Tongue (tissue), 2 donors: ENCODE data around the gene CERS3. TPM values are rescaled to one million over a fixed set of nuclear protein-coding genes. Genes with fewer than 3 reads are reported as not detected.

Source experiments
- DNase-seq: peaks from one replicate; pipeline ENCODE4 v3.0.0-alpha.2; 2015
- total RNA-seq: library from RNA; depleted of rRNA; stranded (reverse); fragments of >200 nt; gene quantifications from one replicate; pipeline ENCODE4 v1.2.3, GENCODE V29; 2014

The CERS3 gene
- 8.9 TPM for total RNA-seq

DNA sequence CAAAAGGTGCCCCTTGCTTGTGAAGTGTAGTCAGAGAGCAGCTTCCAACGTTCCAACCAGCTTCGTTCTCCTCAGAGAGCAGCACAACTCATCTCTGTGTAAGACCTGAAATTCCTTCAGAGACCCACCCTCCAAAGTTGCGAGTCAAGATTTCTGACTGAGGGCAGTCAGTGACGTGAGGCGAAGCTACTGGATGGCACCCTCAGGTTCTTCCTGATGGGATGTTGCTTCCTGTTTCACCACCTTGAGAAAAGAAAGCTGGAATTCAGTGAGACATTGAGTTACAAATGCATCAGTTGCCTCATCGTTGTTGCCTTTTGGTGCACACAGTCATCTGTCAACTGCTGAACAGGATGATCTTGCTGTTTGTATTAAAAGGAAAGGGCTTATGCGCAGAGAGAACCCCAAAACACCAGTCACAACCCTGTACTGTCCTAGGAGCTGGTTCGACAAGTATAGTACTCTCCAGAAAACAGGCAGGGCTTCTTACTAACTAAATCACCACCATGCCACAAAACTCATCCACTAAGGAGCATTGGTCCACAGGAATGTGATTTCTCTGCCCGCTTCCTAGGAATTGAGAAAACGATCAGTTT, at the start of gene CERS3:
CERS3 (minus strand) TSS at position 118 of the 596 bp plus-strand sequence. CDS start 27,101 bp downstream, outside the sequence.
- DNase-seq: no peak

DNA sequence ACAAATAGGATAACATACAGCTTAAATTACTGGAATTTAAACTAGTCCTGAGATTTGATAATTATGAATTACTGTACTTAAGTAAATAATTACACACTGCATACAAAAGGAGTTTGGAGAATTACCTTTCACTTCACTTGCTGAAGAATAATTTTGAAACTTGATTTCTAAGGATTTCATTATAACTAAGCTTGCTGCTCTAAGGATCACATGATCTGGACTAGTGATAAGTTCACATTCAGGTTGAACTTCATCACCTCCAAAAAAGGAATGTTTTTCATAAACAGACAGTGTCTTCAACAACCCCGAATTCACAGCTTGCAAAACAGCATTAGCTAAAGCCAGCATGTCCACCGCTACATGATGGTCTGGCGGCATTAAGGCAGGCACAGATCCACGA, 44.8 kb upstream of the CERS3 start:
- no peak for DNase-seq

DNA sequence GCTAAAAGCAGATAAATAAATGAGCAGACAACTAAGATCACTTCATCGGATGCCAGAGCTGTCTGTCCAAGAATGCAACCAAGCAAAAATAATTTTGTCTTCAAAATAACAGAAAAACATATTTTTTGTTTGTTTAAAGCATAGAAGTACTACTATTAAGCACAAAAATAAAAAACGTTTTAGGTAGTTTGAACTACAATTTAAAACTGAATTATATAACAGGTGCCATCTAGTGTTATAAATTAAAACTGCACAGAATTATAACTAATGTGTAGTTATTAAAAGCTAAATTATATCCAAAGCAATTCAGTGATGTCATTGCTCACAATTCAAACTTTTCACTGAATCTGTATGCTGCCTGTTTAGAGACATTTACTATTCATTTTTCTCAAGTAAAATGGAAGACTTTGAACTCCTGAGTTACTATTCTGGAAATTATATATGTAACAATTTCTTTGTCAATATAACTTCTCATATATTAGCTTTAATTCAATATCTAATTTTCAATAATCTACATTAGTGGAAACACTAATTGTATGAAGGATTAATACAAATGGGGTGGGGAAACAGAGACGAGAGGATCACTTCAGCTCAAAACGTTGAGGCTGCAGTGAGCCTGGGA, 43.7 kb upstream of the CERS3 start:
- peak; percentile 69 for DNase-seq

DNA sequence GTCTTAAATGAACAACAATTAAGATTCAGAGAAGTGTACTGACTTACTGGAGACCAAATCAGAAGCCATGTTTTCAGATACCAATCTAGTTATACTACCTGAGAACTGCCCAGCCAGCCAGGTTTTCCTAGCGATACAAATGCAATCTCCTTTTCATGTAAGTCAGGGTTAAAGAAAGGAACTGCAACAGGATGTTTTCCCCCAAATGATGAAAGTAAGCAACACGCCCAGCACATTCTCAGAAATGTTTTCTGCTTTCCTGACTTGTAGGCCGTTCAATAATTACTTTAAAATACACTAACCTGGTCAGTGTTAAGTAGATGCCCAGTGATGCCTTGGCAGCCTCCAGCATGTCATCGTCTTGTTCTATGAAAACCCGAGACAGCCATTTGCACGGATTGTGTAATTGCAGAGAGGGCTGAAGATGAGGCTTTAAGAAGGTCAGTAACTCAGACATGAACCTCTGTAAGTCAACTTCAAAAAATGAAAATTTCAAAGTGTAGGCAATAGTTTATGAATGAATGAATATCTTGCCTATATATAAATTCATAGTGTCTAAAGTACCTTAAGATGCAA, 42.9 kb upstream of the CERS3 start:
- no peak for DNase-seq

DNA sequence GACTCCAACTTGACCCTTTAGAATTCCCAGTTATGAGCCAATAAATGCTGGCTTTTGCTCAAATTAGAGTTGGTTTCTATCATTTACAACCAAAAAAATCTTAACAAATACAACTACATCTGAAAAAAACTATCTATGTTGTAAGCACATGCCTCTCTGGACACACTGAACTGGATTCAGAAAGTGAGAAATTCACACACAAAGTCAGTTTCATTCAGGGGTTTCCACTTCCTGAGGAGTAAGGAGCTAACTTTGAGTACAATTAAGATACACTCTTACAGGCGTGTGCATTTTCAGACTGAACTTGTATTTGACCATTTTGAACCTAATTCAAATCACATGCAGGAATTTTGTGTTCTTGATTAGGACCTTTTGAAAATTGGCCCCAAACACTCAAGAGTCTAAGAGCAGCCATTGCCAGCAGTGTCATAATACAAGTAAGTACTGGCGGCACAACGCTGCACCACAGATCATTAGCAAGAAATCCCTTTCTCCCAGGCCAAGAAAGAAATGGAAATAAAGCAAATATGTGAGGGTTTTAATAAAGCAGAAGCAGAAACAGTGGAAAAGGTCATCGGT, 42.1 kb upstream of the CERS3 start:
- DNase-seq: no peak

DNA sequence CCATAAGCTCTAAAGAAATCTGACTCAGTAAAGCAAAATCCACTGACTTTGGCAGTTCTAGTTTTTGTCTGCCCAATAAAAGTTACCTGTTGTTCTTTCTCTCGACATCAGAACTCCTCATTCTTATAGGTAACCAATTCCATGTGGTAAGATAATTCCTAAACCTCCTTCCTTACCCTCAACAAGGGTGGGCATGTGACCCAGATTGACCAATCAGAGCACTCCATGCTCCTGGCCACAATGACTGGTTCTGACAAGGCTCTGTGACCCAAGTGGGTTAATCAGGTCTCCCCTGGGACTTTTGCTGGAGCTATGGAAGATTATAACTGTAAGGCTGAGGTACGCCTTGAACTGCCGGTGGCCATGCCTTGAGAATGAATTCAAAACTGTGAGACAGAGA, 41.5 kb upstream of the CERS3 start:
- DNase-seq: no peak

DNA sequence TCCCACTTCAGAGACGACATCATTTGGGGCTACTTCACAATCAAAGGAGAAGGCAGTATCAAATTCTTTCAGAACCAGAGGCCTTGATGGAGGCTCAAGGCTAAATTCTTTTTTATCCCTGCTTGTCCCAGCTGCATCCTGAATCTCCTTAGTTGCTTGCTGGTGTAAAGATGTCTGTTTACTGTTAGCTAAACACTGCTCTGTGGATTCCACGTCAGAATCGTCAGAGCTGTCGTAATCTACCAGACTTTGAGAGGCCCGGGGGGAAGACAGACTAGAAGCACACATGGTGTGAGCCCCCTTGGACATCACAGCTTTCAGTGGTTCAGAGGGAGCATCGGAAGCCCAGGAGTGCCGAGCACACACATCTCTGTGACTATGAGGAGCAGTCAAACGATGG, 40.6 kb upstream of the CERS3 start:
- peak; percentile 14 for DNase-seq

DNA sequence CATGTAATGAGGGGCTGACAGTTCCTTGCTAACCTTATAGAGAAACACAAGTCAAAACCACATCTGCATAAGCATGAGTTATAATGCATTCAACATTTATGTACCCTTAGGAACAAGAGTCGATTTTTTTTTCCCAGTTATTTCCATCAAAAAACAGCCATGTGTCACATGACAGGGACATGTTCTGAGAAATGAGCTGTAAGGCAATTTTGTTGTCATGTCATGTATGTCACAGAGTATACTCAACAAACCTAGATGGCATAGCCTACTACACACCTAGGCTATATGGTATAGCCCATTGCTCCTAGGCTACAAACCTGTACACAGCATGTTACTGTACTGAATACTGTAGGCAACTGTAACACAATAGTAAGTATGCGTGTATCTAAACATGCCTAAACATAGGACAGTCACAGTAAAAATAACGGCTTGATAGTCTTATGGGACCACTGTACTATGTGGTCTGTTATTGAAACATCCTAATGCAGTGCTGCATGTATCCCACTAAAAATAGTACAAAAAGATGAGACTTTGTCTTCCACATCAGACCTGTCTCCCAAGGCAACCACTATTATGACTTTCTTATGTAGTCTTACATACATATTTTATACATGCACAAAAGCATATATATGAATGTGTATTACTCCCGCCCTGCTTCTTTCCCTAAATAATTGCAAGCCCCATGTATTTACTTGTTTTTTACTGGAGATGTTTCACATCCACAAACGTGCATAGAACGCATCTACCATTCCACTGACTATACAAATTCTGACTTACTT, 38.3 kb upstream of the CERS3 start:
- no peak for DNase-seq

DNA sequence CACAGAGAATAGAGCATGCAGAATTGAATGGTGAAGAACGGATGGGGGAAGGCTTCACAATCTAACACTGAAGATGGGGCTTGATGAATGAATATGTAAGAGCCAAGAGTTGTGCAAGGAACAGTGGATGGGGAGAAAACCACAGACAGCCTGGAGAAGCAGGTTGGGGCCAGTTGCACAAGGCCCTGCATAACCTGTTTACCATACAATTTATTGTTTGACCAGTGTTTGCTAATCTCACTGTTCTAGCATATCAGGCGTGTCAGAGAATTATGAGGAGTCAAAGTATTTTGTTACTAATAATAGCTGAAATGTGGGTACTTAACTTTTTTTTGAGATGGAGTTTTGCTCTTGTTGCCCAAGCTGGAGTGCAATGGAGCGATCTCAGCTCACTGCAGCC, 36.8 kb upstream of the CERS3 start:
- no peak for DNase-seq

DNA sequence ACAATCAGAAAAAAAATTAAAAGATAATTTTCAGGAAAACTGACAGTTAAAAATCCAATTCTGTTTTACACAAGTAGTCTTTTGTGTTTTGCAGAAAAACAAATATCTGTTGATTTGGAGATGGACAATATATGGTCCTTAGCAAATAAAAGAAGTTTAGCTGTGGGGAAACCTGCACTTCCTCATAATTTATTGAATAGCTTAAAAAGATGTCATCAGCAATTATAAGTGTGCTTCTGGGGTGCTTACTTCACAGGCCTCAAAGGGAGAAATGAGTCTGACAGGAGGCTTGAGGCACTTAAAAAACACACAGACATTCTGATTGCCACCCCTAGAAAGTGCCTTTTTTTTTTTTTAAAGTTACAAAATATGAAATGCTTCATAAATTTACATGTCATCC, 31.6 kb upstream of the CERS3 start:
- DNase-seq: no peak

DNA sequence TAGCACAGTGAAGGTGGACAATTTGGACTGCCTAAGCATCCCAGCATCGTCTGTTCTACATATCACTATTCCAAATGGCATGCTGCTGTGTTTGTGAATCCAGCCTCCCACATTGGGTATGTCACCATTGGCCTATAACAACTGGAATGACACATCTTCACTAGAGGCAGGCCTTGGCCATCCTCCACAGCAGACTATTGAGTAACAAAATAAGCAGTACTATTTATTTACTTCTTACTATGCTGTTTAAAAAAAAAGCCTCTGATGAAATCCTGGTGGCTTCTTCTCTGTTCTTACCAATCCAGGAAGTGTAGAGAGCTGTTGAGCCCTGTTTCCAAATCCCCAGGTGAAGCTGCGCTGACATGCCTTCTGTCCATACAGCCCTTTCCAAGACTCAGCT, 30.6 kb upstream of the CERS3 start:
- no peak for DNase-seq

DNA sequence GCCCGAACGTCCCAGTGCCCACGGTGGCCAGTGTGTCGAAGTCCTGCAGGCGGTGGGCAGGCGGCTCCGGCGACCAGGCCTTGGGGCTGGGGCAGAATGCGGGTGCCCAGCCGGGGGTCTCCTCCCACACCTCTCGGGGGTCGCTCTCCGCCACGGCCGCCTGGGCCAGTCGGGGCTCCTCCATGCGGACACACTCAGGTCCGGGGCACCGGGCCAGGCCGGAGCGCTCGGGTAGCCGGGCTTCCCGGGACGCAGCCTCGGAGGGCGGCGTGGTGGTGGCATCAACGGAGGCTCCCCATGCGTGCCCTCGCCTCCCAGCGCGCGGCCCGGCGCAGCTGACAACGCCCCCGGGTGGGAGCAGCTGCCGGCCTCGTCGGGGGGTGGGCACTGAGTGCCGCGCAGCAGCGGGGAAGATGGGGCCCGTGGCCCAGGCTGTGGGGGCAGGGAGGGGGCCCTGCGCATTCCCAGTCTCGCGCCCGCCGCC, 30.1 kb upstream of the CERS3 start:
- DNase-seq: no peak

DNA sequence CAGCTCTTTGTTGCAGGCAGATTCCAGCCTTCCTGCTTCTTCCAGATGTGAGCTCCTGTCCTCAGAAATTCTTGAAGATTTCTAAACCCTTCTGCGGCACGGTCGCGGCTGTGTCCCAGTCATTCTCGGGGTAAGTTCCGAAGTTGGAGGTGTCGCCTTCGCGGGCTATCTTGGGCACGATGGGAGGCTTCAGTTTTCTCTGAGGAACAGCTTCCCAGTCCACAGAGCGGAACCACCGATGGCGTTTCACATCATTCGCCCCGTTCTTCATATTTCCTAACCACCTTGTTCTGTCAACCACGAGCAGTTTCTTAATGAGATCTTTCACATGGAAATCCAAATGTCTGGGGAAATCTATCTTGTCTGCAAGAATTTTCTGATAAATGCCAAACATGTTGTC, 24.7 kb upstream of the CERS3 start:
- no peak for DNase-seq

DNA sequence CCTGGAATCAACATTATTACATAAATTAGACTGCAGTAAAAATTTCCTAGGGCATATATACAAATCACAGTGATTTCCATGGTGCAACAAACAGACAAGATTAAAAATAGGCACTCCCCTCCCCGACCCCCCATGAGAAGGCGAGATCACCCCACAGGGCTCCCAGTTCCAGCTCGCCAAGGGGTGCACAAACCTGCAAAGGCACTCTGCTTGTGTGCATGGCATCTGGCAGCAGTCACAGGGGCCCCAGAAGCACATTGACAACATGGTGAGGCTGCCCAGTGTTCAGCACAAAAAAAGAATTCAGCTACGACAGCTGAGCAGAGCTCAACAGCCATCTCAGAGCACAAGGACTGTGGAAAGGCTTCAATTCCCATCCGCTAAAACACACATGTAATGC, 19.2 kb upstream of the CERS3 start:
- peak; percentile 40 for DNase-seq

DNA sequence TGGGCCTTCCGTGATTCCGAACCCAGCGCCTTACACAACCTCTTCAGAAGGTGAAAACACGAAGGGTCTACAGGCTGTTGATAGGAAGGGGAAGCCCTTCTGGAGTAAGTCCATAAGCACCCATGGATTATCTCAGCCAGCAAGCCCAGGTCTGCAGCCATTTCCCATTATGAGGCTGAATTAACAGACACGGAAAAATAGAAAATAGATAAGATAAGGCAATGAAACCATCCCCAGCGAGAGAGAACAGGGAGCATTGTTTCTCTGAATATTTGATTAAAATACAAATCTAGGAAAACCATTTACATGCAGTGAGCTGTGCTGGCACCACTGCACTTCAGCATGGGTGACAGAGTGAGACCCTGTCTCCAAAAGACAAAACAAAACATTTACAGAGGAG, 16.2 kb upstream of the CERS3 start:
- DNase-seq: no peak

DNA sequence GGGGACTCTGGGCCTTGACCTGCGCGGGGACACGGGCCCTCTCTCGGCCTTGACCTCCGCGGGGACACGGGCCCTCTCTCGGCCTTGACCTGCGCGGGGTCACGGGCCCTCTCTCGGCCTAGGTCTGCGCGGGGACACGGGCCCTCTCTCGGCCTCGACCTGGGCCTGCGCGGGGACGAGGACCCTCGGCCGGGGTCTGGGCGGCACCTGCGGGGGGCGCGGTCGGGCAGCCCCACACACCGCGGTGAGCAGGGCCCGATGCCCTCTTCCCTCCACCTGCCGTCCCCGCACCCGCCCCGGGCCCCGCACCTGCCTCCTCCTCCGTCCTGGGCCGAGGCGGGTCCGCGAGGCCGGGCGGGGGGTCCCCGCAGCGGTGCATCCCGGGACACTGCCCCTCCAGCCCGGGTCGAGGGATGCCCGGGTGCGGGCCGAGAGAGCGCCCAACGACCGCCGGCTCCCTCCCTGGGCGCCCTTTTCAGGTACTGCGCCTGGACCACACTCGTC, 15.6 kb upstream of the CERS3 start:
- no peak for DNase-seq

DNA sequence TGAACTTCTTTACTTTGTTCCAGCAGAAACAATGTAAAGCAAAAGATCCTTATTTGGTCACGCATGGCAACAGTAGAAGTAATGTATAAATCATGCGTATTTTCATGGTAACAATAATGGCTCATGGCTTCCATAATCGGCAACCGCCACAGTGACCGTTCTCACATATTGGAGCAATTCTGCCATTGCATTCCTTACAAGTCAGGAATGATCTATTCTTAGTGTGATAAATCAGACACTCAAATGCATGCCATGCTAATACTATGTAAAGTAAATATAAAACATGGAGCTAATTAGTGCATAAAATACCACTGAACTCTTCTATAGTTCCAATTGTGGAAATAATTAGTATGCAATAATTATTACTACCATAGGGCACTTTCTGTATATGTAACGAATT, 13.5 kb upstream of the CERS3 start:
- DNase-seq: no peak

DNA sequence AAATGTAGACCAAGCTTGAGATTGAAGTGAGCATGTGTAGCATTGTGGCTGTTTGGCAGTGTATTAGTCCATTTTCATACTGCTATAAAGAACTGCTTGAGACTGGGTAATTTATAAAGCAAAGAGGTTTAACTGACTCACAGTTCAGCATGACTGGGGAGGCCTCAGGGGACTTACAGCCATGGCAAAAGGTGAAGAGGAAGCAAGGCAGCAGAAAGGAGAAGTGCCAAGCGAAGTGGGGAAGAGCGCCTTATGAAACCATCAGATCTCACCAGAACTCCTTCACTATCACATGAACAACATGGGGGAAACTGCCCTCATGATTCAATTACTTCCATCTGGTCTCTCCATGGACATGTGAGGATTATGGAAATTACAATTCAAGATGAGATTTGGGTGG, 8.6 kb upstream of the CERS3 start:
- DNase-seq: no peak

DNA sequence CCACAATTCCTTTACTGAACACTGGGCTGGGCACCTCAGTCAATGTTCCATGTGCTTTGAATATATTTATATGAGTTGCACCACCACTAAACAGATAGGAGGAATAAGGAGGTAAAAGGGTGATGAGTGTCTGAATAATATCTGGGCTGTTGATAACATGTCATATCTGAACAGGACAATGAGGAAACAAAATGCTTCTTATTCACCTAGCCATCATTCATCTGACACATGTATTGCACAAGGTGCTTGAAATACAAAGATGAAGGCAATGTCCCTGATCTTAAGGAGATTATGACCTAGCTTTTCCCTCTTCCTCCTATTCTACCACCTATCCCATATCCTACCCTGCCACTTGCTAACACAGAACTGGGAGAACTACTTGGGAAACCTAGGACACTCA, 8.0 kb upstream of the CERS3 start:
- DNase-seq: no peak

DNA sequence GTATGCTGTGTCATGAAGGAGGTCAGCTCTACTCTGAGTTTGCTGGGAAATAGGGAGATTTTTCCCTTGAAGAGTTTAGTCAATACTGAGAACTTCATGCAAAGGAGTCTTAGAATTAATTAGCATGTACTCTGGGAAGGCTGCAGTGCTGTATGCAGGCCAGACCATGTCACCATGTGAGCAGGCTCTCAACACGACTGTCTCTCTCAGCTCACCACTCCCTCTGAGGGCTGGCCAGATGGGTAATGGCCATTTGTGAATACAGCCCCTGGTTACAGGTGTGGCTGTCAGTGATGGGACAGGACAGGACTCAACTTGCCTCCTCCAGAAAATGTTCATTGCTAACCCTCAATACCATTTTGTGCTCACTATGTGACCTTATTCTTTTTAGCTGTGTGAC, 5.1 kb upstream of the CERS3 start:
- DNase-seq: no peak

DNA sequence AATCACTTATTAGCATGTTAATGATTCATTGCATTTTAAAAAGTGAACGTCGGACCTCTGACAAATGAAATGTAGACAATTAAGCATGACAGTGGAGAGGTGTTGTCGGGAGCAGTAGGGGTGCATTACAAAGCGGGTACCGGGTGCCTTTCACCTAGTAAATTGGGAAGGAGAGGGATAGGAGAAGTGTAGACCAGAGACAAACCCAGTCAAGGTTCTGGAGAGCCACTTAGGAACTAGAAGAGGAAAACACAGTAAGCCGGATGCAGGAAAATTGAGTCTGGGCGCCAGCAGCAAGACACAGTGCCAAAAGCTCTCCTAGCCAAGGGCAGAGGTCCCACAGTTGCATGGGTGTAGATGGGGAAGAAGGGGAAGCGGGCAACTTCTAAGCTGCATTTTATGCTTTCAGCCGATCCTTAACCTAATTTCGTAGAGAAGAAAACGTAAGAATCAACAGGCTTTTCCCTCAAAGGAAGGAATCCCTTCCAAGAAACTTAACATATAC, 3.1 kb upstream of the CERS3 start:
- DNase-seq: no peak

DNA sequence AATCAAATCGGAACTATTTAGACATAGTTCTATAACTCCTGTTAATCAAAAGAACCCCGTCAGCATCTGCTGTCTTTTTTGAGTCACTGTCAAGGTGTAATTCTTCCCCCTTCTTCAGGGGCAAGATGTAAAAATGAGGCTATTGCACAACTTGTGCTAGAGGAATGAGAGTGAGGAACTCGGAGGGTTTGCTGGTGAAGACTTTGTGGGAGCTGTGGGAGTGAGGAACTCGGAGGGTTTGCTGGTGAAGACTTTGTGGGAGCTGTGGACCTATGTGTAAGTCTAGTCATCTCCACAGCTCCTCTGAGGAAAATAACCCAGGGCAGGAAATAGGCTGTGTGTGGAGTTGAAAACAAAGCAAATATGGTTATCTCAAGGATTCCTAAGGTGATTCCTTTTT, 2.5 kb upstream of the CERS3 start:
- DNase-seq: no peak

DNA sequence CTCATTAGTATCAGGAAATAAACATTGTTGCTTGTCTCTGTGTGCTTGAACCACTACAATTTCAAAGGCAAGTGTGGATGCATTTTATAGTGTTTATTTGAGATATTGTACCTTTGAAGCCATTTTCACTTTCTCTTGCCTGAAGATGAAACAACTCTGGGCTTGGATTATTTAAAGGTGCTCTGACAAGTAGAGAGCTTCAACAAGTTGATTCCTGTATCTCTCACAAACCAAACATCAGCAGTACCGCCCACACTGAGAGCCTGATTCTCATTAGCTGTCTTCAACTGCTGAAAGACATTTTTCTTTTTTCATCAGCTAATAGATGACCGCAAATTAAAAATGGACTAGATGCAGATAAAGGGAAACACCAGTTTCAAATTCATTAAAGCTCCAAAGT, 806 bp upstream of the CERS3 start:
- no peak for DNase-seq
